ENCODE results near the gene ZNF507.

The ZNF507 gene

GRCh38 chr19:32322541-32322940 lies 22.9 kb upstream of the ZNF507 start:
- H2BK15ac ChIP-seq (ENCODE audit: low read length), result no peak overlapping the region
- no peak overlapping the region for H3K4me2 ChIP-seq (ENCODE audit: insufficient read depth, low read length, poor library complexity, severe bottlenecking)
- no peak overlapping the region for H2BK12ac ChIP-seq (ENCODE audit: low read length)
- no peak overlapping the region for H4K8ac ChIP-seq (ENCODE audit: low read depth, low read length)
- no peak overlapping the region for H3K23ac ChIP-seq (ENCODE audit: low read depth, low read length, poor library complexity)
- H3K18ac ChIP-seq (ENCODE audit: low read length), result no peak overlapping the region
- H4K91ac ChIP-seq (ENCODE audit: low read depth, low read length, poor library complexity), result no peak overlapping the region
- no peak overlapping the region for H2AFZ ChIP-seq (ENCODE audit: low read length)
- H2AK5ac ChIP-seq (ENCODE audit: low read depth, low read length), result no peak overlapping the region
- no peak overlapping the region for H2BK120ac ChIP-seq (ENCODE audit: low read depth, low read length)
- no CpG with 5 or more reads among the region's 7 CpGs for WGBS, 2 donors (ENCODE audit: extremely low coverage in 2 of 2, insufficient read length in 2 of 2, insufficient replicate concordance in 1 of 2)
- H3K9me3 ChIP-seq (replicated peaks in 1 of 2; ENCODE audit: control insufficient read depth in 2 of 2, insufficient read depth in 1 of 2, low read depth in 1 of 2, low read length in 2 of 2), result no peaks in the 10 kb centered on the region
- H3K79me1 ChIP-seq (ENCODE audit: low read depth, low read length), result no peaks in the 10 kb centered on the region
- no peak overlapping the region for H3K27ac ChIP-seq (replicated peaks; ENCODE audit: low read length)
- H2BK5ac ChIP-seq (ENCODE audit: low read length), result peak overlapping the region; percentile 62
- peaks cover 0 to 4% of the 10 kb centered on the region in 2 donors for H3K4me1 ChIP-seq (ENCODE audit: control insufficient read depth in 2 of 2, insufficient read depth in 1 of 2, low read depth in 1 of 2, low read length in 2 of 2)
- H3K4ac ChIP-seq (ENCODE audit: low read length), result no peak overlapping the region
- no peaks in the 10 kb centered on the region for H3K36me3 ChIP-seq (replicated peaks in 1 of 2; ENCODE audit: control insufficient read depth in 2 of 2, insufficient read depth in 2 of 2, low read length in 2 of 2)
- DNase-seq (ENCODE audit: low spot score), result no peak
- H3K9ac ChIP-seq (ENCODE audit: low read depth, low read length, poor library complexity), result no peak overlapping the region
- H3K27me3 ChIP-seq (ENCODE audit: control insufficient read depth in 3 of 3, insufficient read depth in 3 of 3, low read depth in 1 of 3, low read length in 3 of 3), result no peaks in the 10 kb centered on the region
- H3K4me3 ChIP-seq (ENCODE audit: low read length in 2 of 2), result no peak overlapping the region
- H3K14ac ChIP-seq (ENCODE audit: low read length), result no peak overlapping the region

- H3K4me2 ChIP-seq (ENCODE audit: insufficient read depth, low read length, poor library complexity, severe bottlenecking), result no peak overlapping the region
- H3K79me1 ChIP-seq (ENCODE audit: low read depth, low read length), result no peaks in the 10 kb centered on the region
- no peak overlapping the region for H3K4me3 ChIP-seq (ENCODE audit: low read length in 2 of 2)
- no peak overlapping the region for H3K27ac ChIP-seq (replicated peaks; ENCODE audit: low read length)
- no peaks in the 10 kb centered on the region for H3K27me3 ChIP-seq (ENCODE audit: control insufficient read depth in 3 of 3, insufficient read depth in 3 of 3, low read depth in 1 of 3, low read length in 3 of 3)
- H2AK5ac ChIP-seq (ENCODE audit: low read depth, low read length), result no peak overlapping the region
- no peak overlapping the region for H4K8ac ChIP-seq (ENCODE audit: low read depth, low read length)
- no peak overlapping the region for H2BK5ac ChIP-seq (ENCODE audit: low read length)
- no peak overlapping the region for H2BK15ac ChIP-seq (ENCODE audit: low read length)
- no peak overlapping the region for H2AFZ ChIP-seq (ENCODE audit: low read length)
- no peak overlapping the region for H3K9ac ChIP-seq (ENCODE audit: low read depth, low read length, poor library complexity)
- H3K36me3 ChIP-seq (replicated peaks in 1 of 2; ENCODE audit: control insufficient read depth in 2 of 2, insufficient read depth in 2 of 2, low read length in 2 of 2), result no peaks in the 10 kb centered on the region
- no peaks in the 10 kb centered on the region for H3K9me3 ChIP-seq (replicated peaks in 1 of 2; ENCODE audit: control insufficient read depth in 2 of 2, insufficient read depth in 1 of 2, low read depth in 1 of 2, low read length in 2 of 2)
- no peak overlapping the region for H2BK12ac ChIP-seq (ENCODE audit: low read length)
- no peak overlapping the region for H3K14ac ChIP-seq (ENCODE audit: low read length)
- DNase-seq (ENCODE audit: low spot score), result no peak
- no peaks in the 10 kb centered on the region for H3K4me1 ChIP-seq (ENCODE audit: control insufficient read depth in 2 of 2, insufficient read depth in 1 of 2, low read depth in 1 of 2, low read length in 2 of 2)
- no CpG with 5 or more reads among the region's 10 CpGs for WGBS, 2 donors (ENCODE audit: extremely low coverage in 2 of 2, insufficient read length in 2 of 2, insufficient replicate concordance in 1 of 2)
- H4K91ac ChIP-seq (ENCODE audit: low read depth, low read length, poor library complexity), result no peak overlapping the region
- no peak overlapping the region for H3K4ac ChIP-seq (ENCODE audit: low read length)
- H3K23ac ChIP-seq (ENCODE audit: low read depth, low read length, poor library complexity), result no peak overlapping the region
- no peak overlapping the region for H2BK120ac ChIP-seq (ENCODE audit: low read depth, low read length)
- no peak overlapping the region for H3K18ac ChIP-seq (ENCODE audit: low read length)
These were observed 20.7 kb upstream of the ZNF507 start for GRCh38 chr19:32324631-32325285.

GRCh38 chr19:32330213-32330857 lies 15.1 kb upstream of the ZNF507 start:
- no peaks in the 10 kb centered on the region for H3K9me3 ChIP-seq (replicated peaks in 1 of 2; ENCODE audit: control insufficient read depth in 2 of 2, insufficient read depth in 1 of 2, low read depth in 1 of 2, low read length in 2 of 2)
- no peaks in the 10 kb centered on the region for H3K79me1 ChIP-seq (ENCODE audit: low read depth, low read length)
- no peak overlapping the region for H2BK5ac ChIP-seq (ENCODE audit: low read length)
- H3K23ac ChIP-seq (ENCODE audit: low read depth, low read length, poor library complexity), result no peak overlapping the region
- no peak overlapping the region for H3K4me3 ChIP-seq (ENCODE audit: low read length in 2 of 2)
- H3K14ac ChIP-seq (ENCODE audit: low read length), result no peak overlapping the region
- no peak overlapping the region for H3K4me2 ChIP-seq (ENCODE audit: insufficient read depth, low read length, poor library complexity, severe bottlenecking)
- H4K91ac ChIP-seq (ENCODE audit: low read depth, low read length, poor library complexity), result no peak overlapping the region
- H2BK15ac ChIP-seq (ENCODE audit: low read length), result no peak overlapping the region
- no peak overlapping the region for H3K4ac ChIP-seq (ENCODE audit: low read length)
- WGBS, 2 donors (ENCODE audit: extremely low coverage in 2 of 2, insufficient read length in 2 of 2, insufficient replicate concordance in 1 of 2), result no CpG with 5 or more reads among the region's 17 CpGs
- H3K18ac ChIP-seq (ENCODE audit: low read length), result no peak overlapping the region
- H2AK5ac ChIP-seq (ENCODE audit: low read depth, low read length), result no peak overlapping the region
- H2BK12ac ChIP-seq (ENCODE audit: low read length), result no peak overlapping the region
- no peak for DNase-seq (ENCODE audit: low spot score)
- no peak overlapping the region for H3K27ac ChIP-seq (replicated peaks; ENCODE audit: low read length)
- no peak overlapping the region for H2BK120ac ChIP-seq (ENCODE audit: low read depth, low read length)
- no peaks in the 10 kb centered on the region for H3K4me1 ChIP-seq (ENCODE audit: control insufficient read depth in 2 of 2, insufficient read depth in 1 of 2, low read depth in 1 of 2, low read length in 2 of 2)
- H3K9ac ChIP-seq (ENCODE audit: low read depth, low read length, poor library complexity), result no peak overlapping the region
- no peaks in the 10 kb centered on the region for H3K36me3 ChIP-seq (replicated peaks in 1 of 2; ENCODE audit: control insufficient read depth in 2 of 2, insufficient read depth in 2 of 2, low read length in 2 of 2)
- H3K27me3 ChIP-seq (ENCODE audit: control insufficient read depth in 3 of 3, insufficient read depth in 3 of 3, low read depth in 1 of 3, low read length in 3 of 3), result no peaks in the 10 kb centered on the region
- peak overlapping the region; percentile 64 for H2AFZ ChIP-seq (ENCODE audit: low read length)
- no peak overlapping the region for H4K8ac ChIP-seq (ENCODE audit: low read depth, low read length)

- H3K27me3 ChIP-seq (ENCODE audit: control insufficient read depth in 3 of 3, insufficient read depth in 3 of 3, low read depth in 1 of 3, low read length in 3 of 3), result no peaks in the 10 kb centered on the region
- H3K9ac ChIP-seq (ENCODE audit: low read depth, low read length, poor library complexity), result no peak overlapping the region
- no peak overlapping the region for H2AFZ ChIP-seq (ENCODE audit: low read length)
- H2BK120ac ChIP-seq (ENCODE audit: low read depth, low read length), result no peak overlapping the region
- no peak for DNase-seq (ENCODE audit: low spot score)
- no peak overlapping the region for H2AK5ac ChIP-seq (ENCODE audit: low read depth, low read length)
- no CpG with 5 or more reads among the region's 5 CpGs for WGBS, 2 donors (ENCODE audit: extremely low coverage in 2 of 2, insufficient read length in 2 of 2, insufficient replicate concordance in 1 of 2)
- H4K8ac ChIP-seq (ENCODE audit: low read depth, low read length), result no peak overlapping the region
- no peaks in the 10 kb centered on the region for H3K36me3 ChIP-seq (replicated peaks in 1 of 2; ENCODE audit: control insufficient read depth in 2 of 2, insufficient read depth in 2 of 2, low read length in 2 of 2)
- no peaks in the 10 kb centered on the region for H3K4me1 ChIP-seq (ENCODE audit: control insufficient read depth in 2 of 2, insufficient read depth in 1 of 2, low read depth in 1 of 2, low read length in 2 of 2)
- H3K23ac ChIP-seq (ENCODE audit: low read depth, low read length, poor library complexity), result no peak overlapping the region
- H3K4me3 ChIP-seq (ENCODE audit: low read length in 2 of 2), result no peak overlapping the region
- H3K4me2 ChIP-seq (ENCODE audit: insufficient read depth, low read length, poor library complexity, severe bottlenecking), result no peak overlapping the region
- no peaks in the 10 kb centered on the region for H3K9me3 ChIP-seq (replicated peaks in 1 of 2; ENCODE audit: control insufficient read depth in 2 of 2, insufficient read depth in 1 of 2, low read depth in 1 of 2, low read length in 2 of 2)
- no peak overlapping the region for H2BK5ac ChIP-seq (ENCODE audit: low read length)
- no peak overlapping the region for H4K91ac ChIP-seq (ENCODE audit: low read depth, low read length, poor library complexity)
- H3K14ac ChIP-seq (ENCODE audit: low read length), result no peak overlapping the region
- H2BK12ac ChIP-seq (ENCODE audit: low read length), result no peak overlapping the region
- no peak overlapping the region for H2BK15ac ChIP-seq (ENCODE audit: low read length)
- H3K18ac ChIP-seq (ENCODE audit: low read length), result no peak overlapping the region
- no peak overlapping the region for H3K4ac ChIP-seq (ENCODE audit: low read length)
- H3K27ac ChIP-seq (replicated peaks; ENCODE audit: low read length), result no peak overlapping the region
- no peaks in the 10 kb centered on the region for H3K79me1 ChIP-seq (ENCODE audit: low read depth, low read length)
These were observed 12.2 kb upstream of the ZNF507 start for GRCh38 chr19:32333227-32333626.

Measured in neuronal stem cell (in vitro differentiated cells).